ENCODE measurements around the gene SYT8.

The SYT8 gene

GRCh38 chr11:1834062-1834610 lies 654 bp upstream of the SYT8 start:
- DNase-seq, result no peak

GRCh38 chr11:1835671-1836010 lies 851 bp downstream of the SYT8 start:
- DNase-seq, result no peak

GRCh38 chr11:1836011-1836945 lies 1.5 kb downstream of the SYT8 start:
- no peak for DNase-seq

GRCh38 chr11:1837171-1838076 lies 2.6 kb downstream of the SYT8 start:
- DNase-seq, result peak; percentile 85

- no peak for DNase-seq
Observed at GRCh38 chr11:1838077-1838425, 3.3 kb downstream of the SYT8 start.

GRCh38 chr11:1838426-1839144 lies 3.8 kb downstream of the SYT8 start, which contains the start of gene TNNI2:
TSS of gene TNNI2 (plus strand) at chr11:1838981. CDS start at chr11:1839697, 716 bp downstream.
- DNase-seq, result no peak

- DNase-seq, result no peak
Observed at GRCh38 chr11:1839204-1839923, 4.6 kb downstream of the SYT8 start.

GRCh38 chr11:1839924-1840779 lies 5.4 kb downstream of the SYT8 start:
- DNase-seq, result no peak

- DNase-seq, result no peak
Observed at GRCh38 chr11:1840780-1841480, 6.1 kb downstream of the SYT8 start.

GRCh38 chr11:1841511-1842148 lies 6.8 kb downstream of the SYT8 start:
- no peak for DNase-seq

GRCh38 chr11:1842149-1843097 lies 7.6 kb downstream of the SYT8 start:
- DNase-seq, result no peak

GRCh38 chr11:1843098-1843473 lies 8.3 kb downstream of the SYT8 start:
- DNase-seq, result no peak

- no peak for DNase-seq
Observed at GRCh38 chr11:1843796-1844195, 9.0 kb downstream of the SYT8 start.

- peak; percentile 61 for DNase-seq
Observed at GRCh38 chr11:1844221-1845094, 9.7 kb downstream of the SYT8 start.

GRCh38 chr11:1845095-1845429 lies 10.3 kb downstream of the SYT8 start:
- DNase-seq, result no peak

- DNase-seq, result no peak
Observed at GRCh38 chr11:1845561-1846452, 11.0 kb downstream of the SYT8 start.

- no peak for DNase-seq
Observed at GRCh38 chr11:1846453-1846932, 11.7 kb downstream of the SYT8 start.
